ENCODE results near the gene DUS3L. TPM values are rescaled to one million over a fixed set of nuclear protein-coding genes. Genes with fewer than 3 reads are reported as not detected.

Gene DUS3L
- total RNA-seq, 1 donor from 2014 or later, result 18.8 TPM

GRCh38 chr19:5801796-5802619 lies 11.0 kb upstream of the DUS3L start:
- no peak for DNase-seq (ENCODE audit: low spot score)
- ATAC-seq, result no peak

GRCh38 chr19:5800361-5801270 lies 9.7 kb upstream of the DUS3L start:
- ATAC-seq (peak; percentile 61), DNase-seq (ENCODE audit: low spot score) (peak; percentile 93)

- DNase-seq (ENCODE audit: low spot score), result peak; percentile 80
- peak; percentile 34 for ATAC-seq
Observed at GRCh38 chr19:5799247-5800241, 8.6 kb upstream of the DUS3L start.

- no peak for ATAC-seq
- DNase-seq (ENCODE audit: low spot score), result no peak
Observed at GRCh38 chr19:5798244-5798643, 7.3 kb upstream of the DUS3L start.

- no peak for DNase-seq (ENCODE audit: low spot score)
- ATAC-seq, result no peak
Observed at GRCh38 chr19:5795382-5795919, 4.5 kb upstream of the DUS3L start.

- ATAC-seq, result no peak
Observed at GRCh38 chr19:5793188-5793587, 2.2 kb upstream of the DUS3L start.

GRCh38 chr19:5792224-5792623 lies 1.3 kb upstream of the DUS3L start:
- DNase-seq (ENCODE audit: low spot score) (no peak), ATAC-seq (no peak)

More at GRCh38 chr19:5793188-5793587, 2.2 kb upstream of the DUS3L start:
- no peak for DNase-seq (ENCODE audit: low spot score)

- no peak for ATAC-seq
- DNase-seq (ENCODE audit: low spot score), result no peak
Observed at GRCh38 chr19:5789886-5790558, 941 bp downstream of the DUS3L start.

- DNase-seq (ENCODE audit: low spot score) (no peak), ATAC-seq (no peak)
Observed at GRCh38 chr19:5789351-5789761, 1.6 kb downstream of the DUS3L start.

GRCh38 chr19:5788422-5788821 lies 2.5 kb downstream of the DUS3L start:
- DNase-seq (ENCODE audit: low spot score), result no peak
- no peak for ATAC-seq

GRCh38 chr19:5787409-5788182 lies 3.4 kb downstream of the DUS3L start:
- ATAC-seq (no peak), DNase-seq (ENCODE audit: low spot score) (no peak)

- ATAC-seq (no peak), DNase-seq (ENCODE audit: low spot score) (no peak)
Observed at GRCh38 chr19:5786593-5787408, 4.2 kb downstream of the DUS3L start.

- no peak for DNase-seq (ENCODE audit: low spot score)
Observed at GRCh38 chr19:5785423-5785822, 5.5 kb downstream of the DUS3L start.

GRCh38 chr19:5784581-5785147 lies 6.3 kb downstream of the DUS3L start, which contains the start of gene PRR22:
TSS of gene PRR22 (minus strand) at chr19:5784746. CDS start at chr19:5784660, 86 bp downstream.
- DNase-seq (ENCODE audit: low spot score) (no peak), ATAC-seq (no peak)

More at GRCh38 chr19:5785423-5785822, 5.5 kb downstream of the DUS3L start:
- no peak for ATAC-seq

GRCh38 chr19:5782945-5783919 lies 7.7 kb downstream of the DUS3L start:
- no peak for DNase-seq (ENCODE audit: low spot score)
- ATAC-seq, result no peak

- ATAC-seq (no peak), DNase-seq (ENCODE audit: low spot score) (no peak)
Observed at GRCh38 chr19:5782322-5782721, 8.6 kb downstream of the DUS3L start.

Data from left lobe of liver (tissue), 2 donors.